ENCODE data around the gene CHRNA4. TPM values are rescaled to one million over a fixed set of nuclear protein-coding genes. Genes with fewer than 3 reads are reported as not detected.
"Not testable (repeated sequence)": the region's sequence is repeated elsewhere in the genome, so short reads cannot be mapped to it uniquely, and the experiment has no call there.

CHRNA4 gene
- polyA plus RNA-seq, 1 of the 3 experiments (the other 2 are of a cell fraction): not detected

- Histone ChIP-seq H3K4me1 (ENCODE audit: control insufficient read depth in 1 of 2, insufficient read depth in 2 of 2, low read depth in 1 of 2, low read length in 1 of 2) (peaks cover 0 to 5% of the 10 kb centered on the region in 2 experiments; a peak in 1 of 4 replicates), H3F3A (replicated peaks; ENCODE audit: insufficient read depth) (no peaks in the 10 kb centered on the region), H3K79me2 (ENCODE audit: insufficient read depth) (no peaks in the 10 kb centered on the region), H3K4me2 (no peak overlapping the region), H3K36me3 (replicated peaks in 1 of 2; ENCODE audit: control insufficient read depth in 1 of 2, insufficient read depth in 2 of 2, low read length in 1 of 2) (no peaks in the 10 kb centered on the region), H3K9ac (no peak overlapping the region), H3K27ac (ENCODE audit: low read depth in 2 of 2, low read length in 1 of 2) (no peak overlapping the region), H3K27me3 (ENCODE audit: insufficient read depth) (no peaks in the 10 kb centered on the region), H3K9me3 (no peaks in the 10 kb centered on the region), H2AFZ (ENCODE audit: low read depth) (no peak overlapping the region), H3K9me2 (no peaks in the 10 kb centered on the region), H4K20me1 (ENCODE audit: insufficient read depth) (no peaks in the 10 kb centered on the region), H3K4me3 (ENCODE audit: low read depth in 2 of 2, low read length in 1 of 2) (no peak overlapping the region)
- ChIA-PET POLR2A (no interaction called here), CTCF (interaction anchor here (0.7 to 10.4 kb wide), 17 partner anchors 11 to 122 kb away, joined by 3 to 460 read pairs (median 27); partner anchors contain the start of genes CHRNA4 and COL20A1)
- no peak for TF ChIP-seq PBX3 (IDR thresholded peaks at IDR 0.05)
- no peak for TF ChIP-seq SMC3 (IDR thresholded peaks at IDR 0.05; ENCODE audit: low read depth, low read length)
- no peak for TF ChIP-seq USF1 (IDR thresholded peaks at IDR 0.05; ENCODE audit: borderline replicate concordance, low read depth)
- TF ChIP-seq ELF1 (IDR thresholded peaks at IDR 0.05): no peak
- no peak for TF ChIP-seq RAD21 (IDR thresholded peaks at IDR 0.05; ENCODE audit: low read length)
- no peak for TF ChIP-seq TAF1 (IDR thresholded peaks at IDR 0.05; ENCODE audit: borderline replicate concordance, low read depth, low read length)
- 57% methylated on average over 5 of the region's 23 CpGs for WGBS (ENCODE audit: low lambda C conversion rate)
- DNase-seq: no peak
These were observed 53.5 kb downstream of the CHRNA4 start for GRCh38 chr20:63307538-63308217.

GRCh38 chr20:63306673-63307537, 54.2 kb downstream of the CHRNA4 start:
- Histone ChIP-seq H3K27me3 (ENCODE audit: insufficient read depth) (no peaks in the 10 kb centered on the region), H3K9me3 (no peaks in the 10 kb centered on the region; the same call in 1 of the 2 replicates), H4K20me1 (ENCODE audit: insufficient read depth) (no peaks in the 10 kb centered on the region), H3K4me3 (ENCODE audit: low read depth in 2 of 2, low read length in 1 of 2) (no peak overlapping the region), H3K9me2 (no peaks in the 10 kb centered on the region), H2AFZ (ENCODE audit: low read depth) (no peak overlapping the region), H3F3A (replicated peaks; ENCODE audit: insufficient read depth) (no peaks in the 10 kb centered on the region), H3K36me3 (replicated peaks in 1 of 2; ENCODE audit: control insufficient read depth in 1 of 2, insufficient read depth in 2 of 2, low read length in 1 of 2) (no peaks in the 10 kb centered on the region), H3K9ac (no peak overlapping the region), H3K4me1 (ENCODE audit: control insufficient read depth in 1 of 2, insufficient read depth in 2 of 2, low read depth in 1 of 2, low read length in 1 of 2) (peaks cover 0 to 5% of the 10 kb centered on the region in 2 experiments; a peak in 1 of 4 replicates), H3K4me2 (no peak overlapping the region), H3K27ac (ENCODE audit: low read depth in 2 of 2, low read length in 1 of 2) (no peak overlapping the region), H3K79me2 (ENCODE audit: insufficient read depth) (no peaks in the 10 kb centered on the region)
- no peak for TF ChIP-seq PBX3 (IDR thresholded peaks at IDR 0.05)
- no peak for TF ChIP-seq RAD21 (IDR thresholded peaks at IDR 0.05; ENCODE audit: low read length)
- no peak for TF ChIP-seq TEAD4 (IDR thresholded peaks at IDR 0.05; ENCODE audit: borderline replicate concordance, insufficient read depth)
- CTCF ChIA-PET: interaction anchor here (1.3 to 10.4 kb wide), 6 partner anchors 11 to 74 kb away, joined by 3 to 460 read pairs (median 38); partner anchors contain the start of genes CHRNA4 and COL20A1
- POLR2A ChIA-PET: no interaction called here
- 20% methylated on average over 1 of the region's 35 CpGs for WGBS (ENCODE audit: low lambda C conversion rate)
- no peak for DNase-seq

GRCh38 chr20:63305933-63306672, 55.0 kb downstream of the CHRNA4 start:
- H3K4me3 ChIP-seq (ENCODE audit: low read depth in 2 of 2, low read length in 1 of 2); H3K9me2 ChIP-seq; H3K27me3 ChIP-seq (ENCODE audit: insufficient read depth); H3K4me2 ChIP-seq; H3K9me3 ChIP-seq; H3K79me2 ChIP-seq (ENCODE audit: insufficient read depth); POLR2A ChIA-PET; DNase-seq; H4K20me1 ChIP-seq (ENCODE audit: insufficient read depth); H3K36me3 ChIP-seq (replicated peaks in 1 of 2; ENCODE audit: control insufficient read depth in 1 of 2, insufficient read depth in 2 of 2, low read length in 1 of 2); H3K4me1 ChIP-seq (ENCODE audit: control insufficient read depth in 1 of 2, insufficient read depth in 2 of 2, low read depth in 1 of 2, low read length in 1 of 2); H3F3A ChIP-seq (replicated peaks; ENCODE audit: insufficient read depth); H2AFZ ChIP-seq (ENCODE audit: low read depth); H3K9ac ChIP-seq; H3K27ac ChIP-seq (ENCODE audit: low read depth in 2 of 2, low read length in 1 of 2): not testable (repeated sequence)
- CTCF ChIA-PET: interaction anchor here (1.8 to 10.4 kb wide), 2 partner anchors 75 to 83 kb away, joined by 7 to 460 read pairs; no protein-coding TSS in a partner anchor
- 38% methylated on average over 8 of the region's 30 CpGs for WGBS (ENCODE audit: low lambda C conversion rate)

All from SK-N-SH (cell line).